Activated CD4-positive, alpha-beta T cell treated with anti-CD3 and anti-CD28 coated beads, Interleukin-2, amount 50 U/mL, for 16 hours (primary cell): ENCODE data around the gene TRPV3.
A peak's percentile ranks its signal among the peaks of the same experiment; 100 is the strongest.
"Not testable (repeated sequence)": the region's sequence is repeated elsewhere in the genome, so short reads cannot be mapped to it uniquely, and the experiment has no call there.

Experiments
- DNase-seq: peaks from one replicate; pipeline ENCODE4 v3.0.0-alpha.2; 2020

The TRPV3 gene

GRCh38 chr17:3545151-3545550, 12.5 kb downstream of the TRPV3 start:
- no peak for DNase-seq

- DNase-seq = no peak
These were observed 13.2 kb downstream of the TRPV3 start for GRCh38 chr17:3544365-3544764.

DNA sequence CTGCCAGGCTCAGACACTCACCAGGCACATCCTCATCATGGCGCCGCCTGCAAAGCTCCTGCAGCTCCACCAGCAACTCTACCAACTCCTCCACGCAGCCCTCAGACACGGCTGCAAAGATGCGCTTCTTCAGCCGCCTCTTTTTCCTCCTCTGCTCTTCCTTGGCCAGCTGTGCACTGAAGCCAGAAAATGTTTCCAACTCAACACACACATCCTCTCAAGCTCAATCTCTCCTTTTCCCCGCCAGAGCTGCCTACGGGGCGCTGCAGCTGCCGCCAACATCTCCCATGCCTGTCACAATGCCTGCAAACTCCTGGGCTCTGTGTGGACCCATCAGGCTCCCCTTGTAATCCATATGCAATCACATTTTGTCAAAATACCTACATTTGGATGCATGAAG, 14.2 kb downstream of the TRPV3 start:
- no peak for DNase-seq

GRCh38 chr17:3542410-3543088, 15.1 kb downstream of the TRPV3 start:
- no peak for DNase-seq

GRCh38 chr17:3539881-3540540, 17.6 kb downstream of the TRPV3 start:
- no peak for DNase-seq

- DNase-seq = no peak
These were observed 20.9 kb downstream of the TRPV3 start for GRCh38 chr17:3536716-3537115.

DNA sequence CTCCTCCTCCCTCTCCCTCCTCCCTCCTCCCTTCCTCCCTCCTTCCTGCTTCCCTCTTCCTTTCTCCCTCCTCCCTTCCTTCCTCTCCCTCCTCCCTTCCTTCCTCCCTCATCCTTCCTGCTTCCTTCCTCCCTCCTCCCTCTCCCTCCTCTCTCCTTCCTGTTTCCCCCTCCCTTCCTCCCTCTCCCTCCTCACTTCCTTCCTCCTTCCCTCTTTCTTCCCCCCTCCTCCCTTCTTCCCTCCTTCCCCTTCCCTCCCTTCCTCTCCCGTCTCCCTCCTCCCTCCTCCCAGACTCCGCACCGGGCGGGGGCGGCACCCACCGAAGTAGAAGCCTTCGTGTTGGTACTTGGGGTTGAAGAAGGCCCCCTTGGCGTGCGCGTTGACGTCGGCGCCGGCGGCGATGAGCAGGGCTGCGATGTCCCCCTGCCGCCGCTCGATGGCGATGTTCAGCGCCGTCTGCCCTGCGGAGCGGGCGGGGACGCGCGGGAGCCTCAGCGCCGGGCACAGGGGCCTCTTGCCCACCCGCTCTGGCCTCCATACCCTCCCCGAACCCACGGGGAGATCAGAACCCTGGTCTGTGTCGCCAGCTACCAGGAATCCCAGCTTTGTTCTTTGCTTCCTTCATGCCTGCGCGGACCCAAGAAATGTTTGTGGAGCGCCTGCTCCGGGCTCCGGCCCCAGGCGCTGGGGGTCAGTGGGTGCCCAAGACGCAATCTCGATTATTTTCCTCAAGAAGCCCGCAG, 22.2 kb downstream of the TRPV3 start:
- DNase-seq = peak; percentile 51

GRCh38 chr17:3534881-3535252, 22.7 kb downstream of the TRPV3 start:
- DNase-seq = no peak

GRCh38 chr17:3533752-3534151, 23.9 kb downstream of the TRPV3 start:
- no peak for DNase-seq

- no peak for DNase-seq
These were observed 24.8 kb downstream of the TRPV3 start for GRCh38 chr17:3532859-3533142.

DNA sequence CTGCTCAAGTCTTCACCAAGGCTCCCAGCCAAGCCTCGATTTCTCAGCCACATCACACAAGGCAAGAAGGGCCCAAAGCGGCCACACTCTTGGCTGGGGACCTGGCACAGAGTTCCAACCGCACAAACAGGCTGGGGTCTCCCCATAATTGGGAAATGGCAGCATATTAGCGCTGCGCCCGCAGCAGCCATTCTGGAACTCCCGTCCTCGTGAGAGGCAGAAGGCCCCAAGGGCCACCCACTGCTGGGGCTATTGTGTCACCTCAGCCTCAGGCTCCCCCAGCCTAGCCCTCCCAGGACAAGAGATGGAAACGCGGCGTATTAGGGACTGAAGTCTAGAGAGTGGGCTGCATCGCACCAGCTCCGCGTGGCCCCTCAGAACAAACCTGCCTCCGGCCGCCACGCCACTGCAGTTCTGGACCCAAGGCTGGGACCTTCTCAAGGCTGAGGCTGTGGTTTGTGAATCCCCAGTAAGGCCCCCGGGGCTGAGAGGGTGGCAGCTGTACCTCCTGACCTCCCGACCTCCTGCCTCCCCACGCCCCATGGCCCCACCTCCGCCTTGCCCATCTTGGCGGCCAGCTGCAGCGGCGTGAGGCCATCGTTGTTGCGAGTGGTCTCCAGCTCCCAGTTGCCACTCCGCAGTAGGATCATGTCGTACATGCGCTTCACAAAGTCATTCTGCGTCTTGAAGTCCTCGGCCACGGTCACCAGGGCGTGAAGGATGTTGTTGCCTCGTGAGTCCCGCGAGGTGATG, 25.3 kb downstream of the TRPV3 start:
- DNase-seq = no peak

DNA sequence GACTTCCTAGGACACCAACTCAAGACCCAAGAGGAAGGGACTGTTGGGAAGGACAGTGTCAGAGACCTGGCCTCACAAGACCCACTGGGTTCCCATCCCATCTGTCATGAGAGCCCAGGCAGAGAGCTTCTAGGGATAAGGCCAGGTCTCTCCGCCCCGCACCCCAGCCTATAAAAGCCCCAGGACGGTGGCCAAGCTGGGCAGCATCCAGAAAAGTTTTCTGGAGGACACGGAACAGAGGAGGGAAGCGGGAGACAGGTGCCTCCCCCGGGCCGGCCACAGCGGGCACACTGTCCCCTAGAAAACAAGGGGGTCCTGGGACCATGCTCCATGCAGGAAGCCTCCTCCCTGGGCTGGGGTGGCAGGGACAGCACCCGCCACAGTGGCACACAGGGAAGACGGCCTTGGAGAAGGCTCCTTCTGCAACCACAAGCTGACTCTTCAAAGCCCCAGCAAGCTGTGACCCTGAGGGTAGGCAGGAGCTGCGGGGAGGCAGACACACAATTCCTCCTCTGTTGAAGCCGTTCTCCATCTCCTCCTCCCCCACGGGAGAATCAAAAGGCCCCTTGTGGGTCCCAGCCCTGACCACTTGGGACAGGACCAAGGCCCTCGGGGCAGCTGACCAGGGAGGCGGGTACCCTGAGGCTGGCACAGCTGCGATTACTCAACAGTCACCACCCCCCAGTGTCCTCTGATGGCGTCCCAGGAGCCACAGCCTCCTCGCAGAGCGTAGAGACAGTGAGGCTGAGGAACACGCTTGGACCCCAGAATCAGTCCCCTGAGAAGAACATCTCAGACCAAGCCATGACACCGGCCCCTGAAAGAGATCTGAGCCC, 26.1 kb downstream of the TRPV3 start:
- no peak for DNase-seq

DNA sequence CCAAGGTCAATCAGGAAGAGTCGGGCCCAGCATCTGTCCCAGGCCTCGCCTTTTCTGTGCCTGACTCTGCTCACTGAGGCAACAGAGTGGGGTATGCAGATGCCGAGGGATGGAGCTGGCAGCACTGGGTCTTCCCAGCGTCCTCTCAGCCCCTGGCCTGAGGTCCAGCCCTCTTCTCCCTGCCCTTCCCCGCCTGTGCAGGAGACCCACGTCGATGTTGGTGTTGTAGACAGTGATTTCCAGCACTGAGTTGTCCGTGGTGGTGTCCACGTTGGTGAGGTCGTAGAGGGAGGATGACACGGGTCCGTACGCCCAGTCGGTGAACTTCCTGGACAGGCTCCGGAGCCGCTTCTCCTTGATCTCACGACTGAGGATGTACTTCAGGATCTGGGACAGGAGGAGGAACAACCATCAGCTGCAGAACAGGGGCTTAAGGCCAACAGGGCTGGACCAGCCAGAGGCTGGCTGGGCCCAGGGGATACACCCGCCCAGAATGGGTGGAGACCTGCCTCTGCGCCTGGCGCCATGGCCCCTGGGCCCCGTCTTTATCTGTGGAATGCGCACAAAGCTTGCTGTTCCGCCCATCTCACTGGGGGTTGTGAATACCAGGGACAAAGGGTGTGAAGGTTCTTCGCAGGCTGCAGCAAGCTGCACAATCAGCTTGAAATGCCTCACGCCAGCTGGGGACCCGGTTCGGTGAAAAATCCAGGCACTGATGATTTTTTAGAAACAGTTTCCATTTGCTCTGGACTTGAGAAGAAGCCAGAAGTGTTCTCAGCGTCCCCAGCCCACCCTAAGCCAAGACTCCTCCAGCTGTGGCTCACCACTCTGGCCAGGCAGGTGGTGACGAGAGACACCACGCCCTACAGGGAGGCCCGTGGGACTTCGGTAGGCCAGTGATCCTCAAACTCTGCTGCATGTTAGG, 27.5 kb downstream of the TRPV3 start:
- no peak for DNase-seq

GRCh38 chr17:3528880-3529511, 28.6 kb downstream of the TRPV3 start:
- no peak for DNase-seq

DNA sequence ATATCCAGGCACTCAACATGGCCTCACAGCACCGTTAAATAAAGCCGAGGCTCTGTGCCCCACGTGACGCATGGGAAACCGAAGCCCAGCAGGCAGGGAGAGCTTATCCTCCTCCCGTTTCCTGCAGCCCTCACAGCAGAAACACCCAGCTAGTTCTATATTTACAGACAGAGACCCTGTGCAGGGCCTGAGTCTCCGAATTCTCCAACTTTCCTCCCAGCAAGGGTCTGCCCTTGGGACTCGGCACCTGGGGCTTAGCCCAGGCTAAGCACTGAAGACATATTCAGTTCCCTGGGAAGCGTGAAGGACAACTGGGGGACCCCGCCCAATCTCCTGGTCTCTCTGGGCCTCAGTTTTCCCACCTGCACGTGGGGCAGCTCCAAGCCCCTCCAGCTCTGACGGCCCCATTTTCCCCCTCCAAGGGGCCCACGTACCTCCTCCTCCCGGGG, 29.2 kb downstream of the TRPV3 start:
- DNase-seq = no peak

- DNase-seq = no peak
These were observed 29.7 kb downstream of the TRPV3 start for GRCh38 chr17:3527896-3528295.

GRCh38 chr17:3527468-3527867, 30.1 kb downstream of the TRPV3 start:
- DNase-seq = no peak

- DNase-seq = no peak
These were observed 30.6 kb downstream of the TRPV3 start for GRCh38 chr17:3526971-3527370.

DNA sequence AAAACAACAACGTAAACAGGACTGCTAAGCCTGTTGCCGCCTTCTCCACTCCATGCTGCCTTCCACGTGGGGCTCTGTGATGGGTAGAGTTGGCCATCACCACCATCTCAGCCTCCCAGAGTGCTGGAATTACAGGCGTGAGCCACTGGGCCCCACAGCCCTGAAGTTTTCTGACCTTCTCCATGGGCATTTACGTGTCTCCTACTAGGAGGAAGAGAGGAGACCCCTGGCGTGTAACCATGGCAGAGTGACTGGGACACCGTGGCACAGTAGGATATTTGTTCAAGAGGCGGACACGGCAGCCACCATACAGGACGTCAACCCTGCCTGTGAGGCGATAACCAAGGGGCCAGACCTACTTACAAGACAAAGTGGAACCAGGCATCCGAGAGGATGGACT, 31.1 kb downstream of the TRPV3 start:
- no peak for DNase-seq

DNA sequence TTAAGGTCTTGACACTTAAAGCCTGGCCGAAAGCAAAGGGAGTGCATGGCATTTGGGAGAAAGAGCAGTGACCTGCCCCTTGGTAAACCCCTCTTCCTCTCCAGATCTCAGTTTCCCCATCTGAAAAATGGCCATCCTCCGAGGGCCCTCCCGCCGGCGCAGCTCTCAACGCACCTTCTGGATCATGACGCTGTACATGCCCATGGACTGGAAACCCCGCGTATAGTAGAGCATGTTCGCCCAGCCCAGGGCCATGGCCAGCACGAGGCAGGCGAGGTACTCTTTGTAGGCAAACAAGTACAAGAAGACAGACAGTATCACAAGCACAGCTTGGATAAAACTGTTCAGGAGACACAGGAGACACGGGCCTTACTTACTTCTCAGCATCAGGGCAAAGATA, 33.6 kb downstream of the TRPV3 start:
- no peak for DNase-seq

- DNase-seq = not testable (repeated sequence)
These were observed 38.1 kb downstream of the TRPV3 start for GRCh38 chr17:3519472-3519871.
